ENCODE data around the gene CTSZ. TPM values are rescaled to one million over a fixed set of nuclear protein-coding genes. Genes with fewer than 3 reads are reported as not detected.

CTSZ gene
- total RNA-seq, 1 experiment from 2014 or later: 37.6 TPM

- H2BK12ac ChIP-seq (ENCODE audit: insufficient read length, low read depth, low read length): no peak overlapping the region
- Mint-ChIP-seq H3K27ac (no peak overlapping the region), H3K4me1 (peaks cover 9 to 12% of the 10 kb centered on the region in 2 experiments; a peak in 3 of 4 replicates)
Measured at GRCh38 chr20:58970146-58970545, 36.9 kb downstream of the CTSZ start.

More at GRCh38 chr20:58970146-58970545, 36.9 kb downstream of the CTSZ start:
- Histone ChIP-seq H4K5ac (ENCODE audit: insufficient read length, low read depth, low read length) (no peak overlapping the region), H2BK5ac (ENCODE audit: insufficient read length, low read length) (no peak overlapping the region), H2AFZ (ENCODE audit: low read length) (no peak overlapping the region), H3T11ph (ENCODE audit: low read length) (no peak overlapping the region), H3K14ac (ENCODE audit: insufficient read depth, low read length) (no peak overlapping the region), H3K79me2 (ENCODE audit: insufficient read depth, low read length) (no peaks in the 10 kb centered on the region), H3K4me1 (ENCODE audit: insufficient read depth, low read length) (no peaks in the 10 kb centered on the region), H3K9ac (ENCODE audit: extremely low read depth, insufficient read length, low read length) (no peak overlapping the region), H3K9me3 (ENCODE audit: control insufficient read depth, low read depth, low read length) (no peaks in the 10 kb centered on the region), H2BK15ac (ENCODE audit: low read depth, low read length) (no peak overlapping the region), H4K20me1 (ENCODE audit: control insufficient read depth, insufficient read depth, insufficient read length) (no peaks in the 10 kb centered on the region), H3K4me2 (ENCODE audit: insufficient read depth, insufficient read length, low read length) (no peak overlapping the region), H3K79me1 (ENCODE audit: insufficient read depth, low read depth, low read length, poor library complexity, severe bottlenecking) (no peaks in the 10 kb centered on the region), H2AK5ac (ENCODE audit: insufficient read length, low read length) (no peak overlapping the region), H3K23me2 (ENCODE audit: insufficient read length, low read depth, low read length, poor library complexity, severe bottlenecking) (no peaks in the 10 kb centered on the region), H4K8ac (replicated peaks; ENCODE audit: insufficient read length, low read depth, low read length) (no peak overlapping the region), H3K23ac (ENCODE audit: insufficient read length, low read depth, low read length) (no peak overlapping the region), H3K18ac (ENCODE audit: insufficient read length, low read depth, low read length) (no peak overlapping the region), H3K4ac (ENCODE audit: low read depth, low read length) (no peak overlapping the region), H3K27me3 (ENCODE audit: insufficient read depth, low read length) (no peaks in the 10 kb centered on the region), H3K27ac (ENCODE audit: insufficient read length, low read depth, low read length) (no peak overlapping the region), H4K91ac (ENCODE audit: insufficient read length, low read depth, low read length) (no peak overlapping the region), H2BK120ac (ENCODE audit: low read depth, low read length, poor library complexity, severe bottlenecking) (no peak overlapping the region), H2BK20ac (ENCODE audit: low read depth, low read length, poor library complexity, severe bottlenecking) (no peak overlapping the region), H3K56ac (ENCODE audit: insufficient read length, low read depth, low read length) (no peak overlapping the region)
- TF ChIP-seq CTCF (conservative IDR thresholded peaks at IDR 0.05): no peak
- no peak for DNase-seq
- no CpG with 5 or more reads among the region's 1 CpG for WGBS (ENCODE audit: extremely low coverage, insufficient read length, low lambda C conversion rate)
- Mint-ChIP-seq H3K9me3 (peaks cover 14 to 16% of the 10 kb centered on the region in 2 experiments), H3K36me3 (ENCODE audit: insufficient read depth in 1 of 3, low read depth in 3 of 3) (peaks cover 0 to 3% (median 2%) of the 10 kb centered on the region in 3 experiments; a peak in 2 of 7 replicates), H3K4me3 (no peak overlapping the region), H3K27me3 (ENCODE audit: low read depth) (peaks cover 4% of the 10 kb centered on the region)

All from H9 (cell line).